H9 (cell line): ENCODE results near the gene TMEM120A. TPM values are rescaled to one million over a fixed set of nuclear protein-coding genes. Genes with fewer than 3 reads are reported as not detected.

Source experiments
- DNase-seq: peaks from one replicate; pipeline ENCODE4 v3.0.0-alpha.2; 2017
- H2AFZ ChIP-seq: one replicate; pipeline ENCODE4 v1.6.1; 2013; ENCODE audit warnings: mild to moderate bottlenecking, low read length, control low read depth, moderate library complexity
- H2AK5ac ChIP-seq: 2 replicates; pipeline ENCODE4 v1.6.1; 2013; ENCODE audit warnings: low read length, control low read depth, mixed read lengths; ENCODE audit not compliant: insufficient read length
- H2BK120ac ChIP-seq: one replicate; pipeline ENCODE4 v1.6.1; 2013; ENCODE audit warnings: low read depth, mild to moderate bottlenecking, low read length, control low read depth, inconsistent platforms; ENCODE audit not compliant: poor library complexity, severe bottlenecking
- H2BK12ac ChIP-seq: 2 replicates; pipeline ENCODE4 v1.6.1; 2013; ENCODE audit warnings: low read length, control low read depth, mixed read lengths, low read depth; ENCODE audit not compliant: insufficient read length
- H2BK15ac ChIP-seq: 2 replicates; pipeline ENCODE4 v1.6.1; 2013; ENCODE audit warnings: low read depth, low read length, control low read depth
- H2BK20ac ChIP-seq: one replicate; pipeline ENCODE4 v1.6.1; 2013; ENCODE audit warnings: low read depth, mild to moderate bottlenecking, low read length, control low read depth, inconsistent platforms; ENCODE audit not compliant: poor library complexity, severe bottlenecking
- H2BK5ac ChIP-seq: 2 replicates; pipeline ENCODE4 v1.6.1; 2013; ENCODE audit warnings: low read length, control low read depth, mixed read lengths; ENCODE audit not compliant: insufficient read length
- H3K14ac ChIP-seq: 2 replicates; pipeline ENCODE4 v1.6.1; 2013; ENCODE audit warnings: low read length, control low read depth; ENCODE audit not compliant: insufficient read depth
- H3K18ac ChIP-seq: 2 replicates; pipeline ENCODE4 v1.6.1; 2013; ENCODE audit warnings: low read depth, mild to moderate bottlenecking, mixed read lengths, low read length, control low read depth; ENCODE audit not compliant: insufficient read length
- H3K23ac ChIP-seq: 2 replicates; pipeline ENCODE4 v1.6.1; 2013; ENCODE audit warnings: low read length, control low read depth, mixed read lengths, low read depth; ENCODE audit not compliant: insufficient read length
- H3K23me2 ChIP-seq: 2 replicates; pipeline ENCODE4 v1.6.1; 2013; ENCODE audit warnings: low read depth, mild to moderate bottlenecking, mixed read lengths, low read length, control low read depth; ENCODE audit not compliant: insufficient read length, poor library complexity, severe bottlenecking
- H3K27ac ChIP-seq: 2 replicates; pipeline ENCODE4 v1.5.1; 2013; ENCODE audit warnings: low read length, control low read depth, mixed read lengths, low read depth; ENCODE audit not compliant: insufficient read length
- H3K27me3 ChIP-seq: 2 replicates; pipeline ENCODE4 v1.6.1; 2013; ENCODE audit warnings: low read length, control low read depth, inconsistent platforms; ENCODE audit not compliant: insufficient read depth
- H3K4ac ChIP-seq: 2 replicates; pipeline ENCODE4 v1.6.1; 2013; ENCODE audit warnings: low read depth, mild to moderate bottlenecking, control low read depth, inconsistent platforms, low read length, moderate library complexity
- H3K4me1 ChIP-seq: 2 replicates; pipeline ENCODE4 v1.6.1; 2013; ENCODE audit warnings: low read length, control low read depth, inconsistent platforms; ENCODE audit not compliant: insufficient read depth
- H3K4me2 ChIP-seq: 2 replicates; pipeline ENCODE4 v1.6.1; 2013; ENCODE audit warnings: low read length, control low read depth, mixed read lengths; ENCODE audit not compliant: insufficient read length, insufficient read depth
- H3K56ac ChIP-seq: 2 replicates; pipeline ENCODE4 v1.6.1; 2013; ENCODE audit warnings: low read depth, mild to moderate bottlenecking, mixed read lengths, low read length, control low read depth; ENCODE audit not compliant: insufficient read length
- H3K79me1 ChIP-seq: 2 replicates; pipeline ENCODE4 v1.6.1; 2013; ENCODE audit warnings: low read depth, mild to moderate bottlenecking, moderate library complexity, low read length, control low read depth, inconsistent platforms; ENCODE audit not compliant: insufficient read depth, poor library complexity, severe bottlenecking
- H3K79me2 ChIP-seq: 2 replicates; pipeline ENCODE4 v1.6.1; 2013; ENCODE audit warnings: low read length, control low read depth, inconsistent platforms; ENCODE audit not compliant: insufficient read depth
- H3K9ac ChIP-seq: 2 replicates; pipeline ENCODE4 v1.6.1; 2013; ENCODE audit warnings: low read length, control low read depth, mixed read lengths; ENCODE audit not compliant: insufficient read length; ENCODE audit errors: extremely low read depth
- H3K9me3 ChIP-seq: one replicate; pipeline ENCODE4 v1.6.1; 2013; ENCODE audit warnings: low read depth, low read length, inconsistent platforms; ENCODE audit not compliant: control insufficient read depth
- H3T11ph ChIP-seq: one replicate; pipeline ENCODE4 v1.6.1; 2013; ENCODE audit warnings: mild to moderate bottlenecking, low read length, control low read depth, inconsistent platforms
- H4K20me1 ChIP-seq: one replicate; pipeline ENCODE4 v1.6.1; 2013; ENCODE audit not compliant: control insufficient read depth, insufficient read length, insufficient read depth
- H4K5ac ChIP-seq: 2 replicates; pipeline ENCODE4 v1.6.1; 2013; ENCODE audit warnings: low read depth, mild to moderate bottlenecking, mixed read lengths, low read length, control low read depth; ENCODE audit not compliant: insufficient read length
- H4K8ac ChIP-seq: replicated peaks from 2 replicates; pipeline ENCODE4 v1.6.1; 2013; ENCODE audit warnings: low read length, control low read depth, mixed read lengths, low read depth; ENCODE audit not compliant: insufficient read length
- H4K91ac ChIP-seq: 2 replicates; pipeline ENCODE4 v1.6.1; 2013; ENCODE audit warnings: low read depth, mild to moderate bottlenecking, moderate library complexity, mixed read lengths, low read length, control low read depth; ENCODE audit not compliant: insufficient read length
- H3K27ac Mint-ChIP-seq, 3 experiments: 2 replicates in 2 of 3; 3 replicates in 1 of 3; pipeline ENCODE4 v1.8.0; 2020 to 2021; ENCODE audit warnings: mixed read lengths in 3 of 3, mild to moderate bottlenecking in 1 of 3, moderate library complexity in 1 of 3
- H3K27me3 Mint-ChIP-seq: 2 replicates; pipeline ENCODE4 v1.8.0; 2021; ENCODE audit warnings: low read depth, mild to moderate bottlenecking, moderate library complexity, mixed read lengths
- H3K36me3 Mint-ChIP-seq, 3 experiments: 2 replicates in 2 of 3; 3 replicates in 1 of 3; pipeline ENCODE4 v1.8.0; 2020 to 2021; ENCODE audit warnings: low read depth in 3 of 3, mixed read lengths in 3 of 3; ENCODE audit not compliant: insufficient read depth in 1 of 3
- H3K4me1 Mint-ChIP-seq, 2 experiments: 2 replicates each; pipeline ENCODE4 v1.8.0; 2020; ENCODE audit warnings: mixed read lengths in 2 of 2
- H3K4me3 Mint-ChIP-seq, 2 experiments: 2 replicates in 1 of 2; 3 replicates in 1 of 2; pipeline ENCODE4 v1.8.0; 2020 to 2021; ENCODE audit warnings: mild to moderate bottlenecking in 2 of 2, mixed read lengths in 2 of 2, moderate library complexity in 1 of 2
- H3K9me3 Mint-ChIP-seq, 2 experiments: 2 replicates in 1 of 2; 3 replicates in 1 of 2; pipeline ENCODE4 v1.8.0; 2020; ENCODE audit warnings: mild to moderate bottlenecking in 2 of 2, mixed read lengths in 2 of 2, moderate library complexity in 1 of 2
- CTCF ChIP-seq: fragments of 200-600 bp; sonication (generic); conservative IDR thresholded peaks from 3 replicates; pipeline ENCODE4 v1.8.0; 2021; ENCODE audit warnings: antibody characterized with exemption, mild to moderate bottlenecking
- WGBS: extraction: QIAGEN DNeasy Blood & Tissue Kit; methylation state at CpG from one replicate; pipeline ENCODE4 v1.1.7; 2013; ENCODE audit warnings: missing lambda C conversion rate, low lambda C conversion rate, mixed read lengths; ENCODE audit not compliant: insufficient read length; ENCODE audit errors: extremely low coverage; 5-methylcytosine and 5-hydroxymethylcytosine counted together
- total RNA-seq: library from RNA; stranded (reverse); gene quantifications from 2 replicates; pipeline ENCODE4 v1.2.1, GENCODE V29; 2021

The TMEM120A gene
- total RNA-seq, 1 experiment from 2014 or later = 30.0 TPM

DNA sequence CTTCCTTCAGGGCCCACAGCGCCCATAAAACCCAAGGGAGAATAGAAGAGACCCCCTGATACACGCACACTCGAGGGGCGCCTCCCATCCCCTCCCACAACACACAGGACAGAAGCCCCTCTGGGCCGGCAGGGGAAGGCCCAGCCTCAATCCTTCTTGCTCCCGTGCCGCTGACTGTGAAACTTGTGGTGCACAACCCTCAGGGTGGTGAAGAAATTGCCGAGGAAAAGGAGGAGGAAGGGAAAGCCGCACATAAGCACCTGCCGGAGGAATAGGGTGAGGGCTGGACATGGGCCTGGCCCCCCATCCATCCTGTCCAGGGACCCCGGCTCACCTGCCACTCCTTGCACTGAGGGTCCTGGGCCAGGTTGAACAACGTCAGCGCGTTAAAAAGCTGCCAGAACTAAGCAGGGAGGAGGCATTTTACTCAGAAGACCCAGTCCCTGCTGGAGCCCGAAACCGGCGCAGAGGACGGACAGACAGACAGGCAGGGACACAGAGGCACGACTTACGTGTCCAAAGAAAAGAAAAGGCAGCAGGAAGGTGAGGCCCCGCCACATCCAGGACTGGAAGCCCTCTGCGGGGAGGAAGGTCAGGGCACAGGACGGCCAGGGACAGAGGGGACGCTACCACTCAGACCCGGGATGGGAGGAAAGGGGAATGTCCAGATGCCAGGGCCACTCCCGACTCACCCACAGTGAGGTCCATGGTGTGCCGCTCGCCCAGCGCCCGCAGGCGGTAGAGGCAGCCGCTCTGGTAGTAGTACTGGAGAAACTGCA, 7.2 kb downstream of the TMEM120A start:
- H2AK5ac ChIP-seq = no peak overlapping the region
- H3K9me3 ChIP-seq = no peaks in the 10 kb centered on the region
- no peak overlapping the region for H2BK12ac ChIP-seq
- no peak overlapping the region for H3K4me3 Mint-ChIP-seq
- no peak overlapping the region for H2BK15ac ChIP-seq
- no peak overlapping the region for H3K27ac ChIP-seq
- H3K27me3 ChIP-seq = no peaks in the 10 kb centered on the region
- no CpG with 5 or more reads among the region's 32 CpGs for WGBS
- peaks cover 12 to 37% (median 27%) of the 10 kb centered on the region in 3 experiments for H3K36me3 Mint-ChIP-seq
- H3K18ac ChIP-seq = no peak overlapping the region
- H3K4me2 ChIP-seq = no peak overlapping the region
- H3K79me2 ChIP-seq = no peaks in the 10 kb centered on the region
- no peak overlapping the region for H4K5ac ChIP-seq
- H3K9me3 Mint-ChIP-seq = no peaks in the 10 kb centered on the region; a peak in 1 of 5 replicates
- H3T11ph ChIP-seq = no peak overlapping the region
- no peak overlapping the region for H4K91ac ChIP-seq
- H2BK120ac ChIP-seq = no peak overlapping the region
- H3K4me1 ChIP-seq = peaks cover 8% of the 10 kb centered on the region; the same call in 1 of the 2 replicates
- no peak overlapping the region for H3K23ac ChIP-seq
- H3K4ac ChIP-seq = no peak overlapping the region
- H3K14ac ChIP-seq = no peak overlapping the region
- no peaks in the 10 kb centered on the region; the same call in 1 of the 2 replicates for H3K27me3 Mint-ChIP-seq
- H4K20me1 ChIP-seq = peaks cover 2% of the 10 kb centered on the region
- H2BK20ac ChIP-seq = no peak overlapping the region
- no peak overlapping the region for H2BK5ac ChIP-seq
- H4K8ac ChIP-seq = no peak overlapping the region
- H3K27ac Mint-ChIP-seq = peak overlapping the region; percentile 29 to 96 (median 92); a peak in 5 of 7 replicates
- no peak overlapping the region for H3K56ac ChIP-seq
- no peak for DNase-seq
- H3K4me1 Mint-ChIP-seq = peaks cover 19 to 34% of the 10 kb centered on the region in 2 experiments
- H3K23me2 ChIP-seq = no peaks in the 10 kb centered on the region
- no peak overlapping the region for H2AFZ ChIP-seq
- H3K79me1 ChIP-seq = no peaks in the 10 kb centered on the region
- no peak for TF ChIP-seq CTCF
- no peak overlapping the region for H3K9ac ChIP-seq
